HT1080 (cell line): Measurements from ENCODE around the gene FAM221B. TPM values are rescaled to one million over a fixed set of nuclear protein-coding genes. Genes with fewer than 3 reads are reported as not detected.

Source experiments
- DNase-seq: peaks from one replicate; pipeline ENCODE4 v3.0.0-alpha.2; 2015; ENCODE audit warnings: low read depth
- polyA plus RNA-seq, 2 experiments: library from polyadenylated mRNA; depleted of rRNA; stranded (reverse); fragments of >200 nt; gene quantifications; 2 replicates each; pipeline ENCODE4 v1.2.3, GENCODE V29; 2015
- total RNA-seq: library from RNA; depleted of rRNA; stranded (reverse); fragments of >200 nt; shearing (Covaris generic); gene quantifications from 2 replicates; pipeline ENCODE4 v1.2.3, GENCODE V29; 2014; rRNA removed

The FAM221B gene, protein sequence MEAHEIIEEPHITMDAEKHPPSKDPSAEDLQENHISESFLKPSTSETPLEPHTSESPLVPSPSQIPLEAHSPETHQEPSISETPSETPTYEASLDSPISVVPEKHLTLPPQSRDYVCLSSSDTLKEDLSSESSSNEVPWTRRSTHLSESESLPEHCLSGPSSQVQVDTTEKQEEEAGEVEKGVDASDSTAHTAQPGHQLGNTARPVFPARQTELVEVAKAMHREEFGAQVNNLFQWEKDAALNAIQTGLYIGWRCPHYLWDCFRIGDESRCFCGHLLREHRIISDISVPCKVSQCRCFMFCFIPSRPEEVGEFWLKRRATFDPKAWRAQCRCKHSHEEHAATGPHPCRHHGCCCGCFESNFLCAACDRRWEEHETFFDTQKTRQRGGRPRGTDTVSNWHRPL
- not detected in 2 replicates for total RNA-seq
- polyA plus RNA-seq (2015; cell fraction: cytosol; rRNA removed) = not detected in 2 replicates
- polyA plus RNA-seq (2015; cell fraction: nucleus; rRNA removed) = not detected in 2 replicates

DNA sequence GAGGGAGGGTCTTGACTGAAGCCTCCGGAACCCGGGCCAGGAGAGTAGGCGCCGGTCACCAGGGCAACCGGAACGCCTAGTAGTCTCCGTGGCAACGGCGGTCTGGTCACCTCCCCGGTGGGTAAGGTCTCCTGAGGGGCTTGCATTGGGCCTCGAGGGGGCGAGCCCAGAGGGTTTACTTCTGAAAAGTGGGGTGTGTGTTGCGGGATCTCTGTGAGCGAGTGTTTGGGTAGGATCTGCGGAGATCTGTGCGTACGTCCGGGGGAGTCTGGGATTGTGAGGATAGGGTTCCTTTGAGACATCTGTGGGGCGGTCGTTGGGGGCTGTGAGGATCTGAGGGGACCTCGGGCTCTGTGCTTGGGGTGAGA lies at the start of gene FAM221B:
FAM221B (minus strand) TSS at position 17 of the 368 bp plus-strand sequence. CDS start 2,571 bp downstream, outside the sequence.
- DNase-seq = no peak

DNA sequence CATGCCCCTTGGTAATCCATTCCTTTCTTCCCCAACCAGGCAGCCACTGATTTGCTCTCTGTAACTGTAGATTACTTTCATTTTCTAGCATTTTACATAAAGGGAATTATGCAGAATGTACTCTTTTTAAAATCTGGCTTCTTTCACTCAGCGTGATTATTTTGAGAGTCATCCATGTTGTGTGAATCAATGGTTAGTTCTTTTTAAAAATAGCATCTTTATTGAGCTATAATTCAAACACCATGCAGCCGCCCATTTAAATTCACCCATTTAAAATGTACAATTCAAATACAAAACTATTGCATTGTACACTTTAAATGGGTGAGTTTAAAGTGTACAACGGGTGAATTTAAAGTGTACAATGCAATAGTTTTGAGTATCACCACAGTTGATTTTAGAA lies 44.0 kb upstream of the FAM221B start:
- no peak for DNase-seq

DNA sequence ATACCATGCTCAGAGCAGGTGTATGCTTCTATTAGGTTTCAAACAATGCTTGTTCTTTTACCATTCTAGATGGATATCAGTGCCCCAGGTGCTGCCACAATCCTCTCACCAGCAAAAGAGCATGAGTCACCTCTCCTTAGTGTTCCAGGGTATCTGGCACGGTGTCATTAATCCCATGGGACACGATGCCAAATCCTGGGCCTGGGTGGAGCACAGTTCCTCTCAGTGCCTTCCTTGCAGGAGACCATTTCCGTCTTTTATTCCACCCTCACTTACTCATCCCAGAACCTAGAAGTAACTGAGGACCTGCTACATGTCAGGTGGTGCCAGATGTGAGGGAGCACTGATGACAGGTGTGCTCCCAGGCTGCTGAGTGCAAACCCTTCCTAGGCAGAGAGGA lies 43.0 kb upstream of the FAM221B start:
- peak; percentile 66 for DNase-seq

DNA sequence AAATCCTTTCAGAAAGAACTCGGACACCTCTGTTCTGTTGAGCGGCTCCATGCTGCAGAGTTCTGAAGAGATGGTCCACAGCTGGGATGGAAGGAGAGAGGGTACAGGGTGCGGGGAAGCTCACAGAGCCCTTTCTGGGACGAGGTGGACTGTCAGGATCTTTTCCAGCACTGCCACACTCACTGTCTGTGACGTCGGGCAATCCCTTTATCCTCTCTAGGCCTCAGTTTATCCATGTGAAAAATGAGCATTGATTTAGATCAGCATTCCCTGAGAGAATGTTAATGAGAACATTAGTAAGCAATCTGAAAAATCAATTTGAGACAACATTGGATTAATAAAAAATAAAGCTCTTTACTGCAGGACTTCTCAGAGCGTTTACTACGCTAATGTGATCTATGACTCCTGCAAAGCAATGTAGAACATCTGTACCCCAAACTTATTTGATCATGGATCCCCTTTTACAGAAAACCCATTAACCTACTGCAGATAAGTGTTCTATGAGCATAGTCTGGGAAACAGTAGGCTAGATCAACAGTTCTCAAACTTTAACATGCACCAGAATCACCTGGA lies 41.9 kb upstream of the FAM221B start, which contains the start of gene OR13J1:
OR13J1 (minus strand) TSS at position 51 of the 573 bp plus-strand sequence; CDS start at position 51, 0 bp downstream.
- no peak for DNase-seq

DNA sequence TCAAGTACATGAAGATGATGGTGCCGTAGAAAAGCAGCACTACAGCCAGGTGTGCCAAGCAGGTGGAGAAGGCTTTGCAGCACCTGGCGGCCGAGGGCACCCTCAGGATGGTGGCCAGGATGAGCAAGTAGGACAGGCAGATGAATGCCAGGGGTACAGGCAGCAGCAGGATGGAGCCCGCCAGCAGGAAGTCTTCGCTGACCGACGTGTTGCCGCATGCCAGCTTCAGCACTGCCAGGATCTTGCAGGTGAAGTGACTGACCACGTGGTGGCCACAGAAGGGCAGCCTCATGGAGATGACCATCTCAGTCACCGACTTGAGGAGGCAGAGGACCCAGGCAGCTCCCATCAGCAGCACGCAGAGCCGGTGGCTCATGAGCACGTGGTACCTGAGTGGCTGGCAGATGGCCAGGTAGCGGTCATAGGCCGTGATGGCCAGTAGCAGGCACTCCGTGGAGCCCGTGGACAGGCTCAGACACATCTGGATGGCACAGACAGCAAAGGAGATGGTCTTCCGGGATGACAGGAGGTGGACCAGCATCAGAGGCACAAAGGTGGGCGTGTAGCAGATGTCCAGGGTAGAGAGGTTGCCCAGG lies 41.2 kb upstream of the FAM221B start:
- no peak for DNase-seq

DNA sequence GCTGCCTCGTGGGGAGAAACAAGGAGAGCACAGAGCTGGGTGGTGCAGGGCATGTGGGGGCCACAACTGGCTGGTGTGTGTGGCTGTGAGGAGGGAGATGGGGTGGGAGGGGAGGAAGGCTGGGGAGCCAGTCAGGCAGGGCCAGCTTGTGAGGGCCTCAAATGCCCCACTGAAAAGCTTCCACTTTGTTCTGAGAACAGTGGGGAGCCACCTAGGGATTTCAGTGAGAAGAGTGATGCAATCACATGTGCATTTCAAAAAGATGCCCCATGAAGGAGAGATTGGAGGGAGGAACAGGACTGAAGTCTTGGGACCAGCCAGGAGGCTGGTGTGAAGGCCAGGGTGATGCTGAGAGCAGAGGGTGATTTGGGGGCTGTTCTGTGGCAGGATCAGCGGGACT lies 40.4 kb upstream of the FAM221B start:
- DNase-seq = no peak

DNA sequence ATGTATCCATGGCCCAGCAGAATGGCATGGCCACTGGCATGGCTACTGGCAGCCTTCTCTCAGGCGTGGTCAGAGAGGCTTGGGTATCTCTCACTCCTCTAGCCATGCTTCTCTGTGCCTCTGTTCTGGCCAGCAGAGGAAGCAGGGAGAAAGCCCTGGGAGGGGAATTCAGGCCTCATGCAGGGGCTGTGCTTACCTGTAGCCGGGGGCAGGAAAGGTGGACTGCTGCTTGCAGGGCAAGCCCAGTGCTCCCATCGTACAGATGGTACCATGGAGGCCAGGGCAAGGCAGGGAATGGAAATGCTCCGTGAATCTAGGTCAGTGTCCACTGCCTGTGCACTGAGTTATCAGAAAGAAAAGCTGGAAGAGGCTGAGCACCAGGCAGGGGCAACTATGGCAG lies 39.0 kb upstream of the FAM221B start:
- DNase-seq = no peak

DNA sequence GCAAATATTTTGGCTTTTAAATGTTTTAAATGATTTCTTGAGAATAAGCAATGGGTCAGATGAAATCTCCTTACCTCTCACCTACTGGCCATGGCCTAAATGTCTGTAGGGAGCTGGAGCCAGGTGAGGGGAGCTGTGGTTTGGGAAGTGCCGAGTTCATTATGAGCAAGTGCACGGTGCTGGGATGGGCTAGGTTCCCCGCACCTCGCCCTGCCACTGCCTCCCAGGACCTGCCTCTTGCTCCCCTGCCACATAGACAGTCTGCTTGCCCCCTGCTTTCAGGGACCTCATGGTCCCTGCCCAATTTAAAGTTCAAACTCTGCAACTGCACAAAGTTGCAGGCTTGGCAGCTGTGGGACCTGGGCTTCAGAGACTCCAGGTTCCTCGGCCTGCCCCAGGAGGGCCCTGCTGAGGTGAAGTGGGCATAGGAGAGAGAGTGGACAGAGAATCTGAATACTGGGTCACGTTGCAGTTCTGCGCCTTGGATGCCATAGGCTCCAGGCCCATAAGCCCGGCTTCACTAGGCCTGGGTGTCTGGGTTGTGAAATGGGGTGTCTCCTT lies 36.2 kb upstream of the FAM221B start:
- no peak for DNase-seq

DNA sequence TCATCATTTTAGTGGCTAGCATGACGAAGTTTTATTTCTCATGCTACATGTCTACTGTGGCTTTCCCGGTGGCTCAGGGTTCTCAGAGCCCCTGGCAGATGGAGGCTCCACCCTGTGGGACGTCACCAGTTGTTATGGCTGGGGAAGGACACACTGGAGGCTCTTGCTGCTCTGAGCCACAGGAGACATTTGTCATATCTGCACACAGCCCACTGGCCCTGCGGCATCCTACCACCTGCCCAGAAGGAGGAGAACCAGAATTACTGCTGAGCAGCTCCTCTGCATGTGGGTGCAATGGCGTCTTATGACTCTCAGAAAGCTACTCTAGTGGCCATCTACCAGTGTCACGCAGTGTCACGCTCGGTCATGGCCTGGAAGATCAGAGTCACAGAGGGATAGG lies 35.1 kb upstream of the FAM221B start:
- no peak for DNase-seq

DNA sequence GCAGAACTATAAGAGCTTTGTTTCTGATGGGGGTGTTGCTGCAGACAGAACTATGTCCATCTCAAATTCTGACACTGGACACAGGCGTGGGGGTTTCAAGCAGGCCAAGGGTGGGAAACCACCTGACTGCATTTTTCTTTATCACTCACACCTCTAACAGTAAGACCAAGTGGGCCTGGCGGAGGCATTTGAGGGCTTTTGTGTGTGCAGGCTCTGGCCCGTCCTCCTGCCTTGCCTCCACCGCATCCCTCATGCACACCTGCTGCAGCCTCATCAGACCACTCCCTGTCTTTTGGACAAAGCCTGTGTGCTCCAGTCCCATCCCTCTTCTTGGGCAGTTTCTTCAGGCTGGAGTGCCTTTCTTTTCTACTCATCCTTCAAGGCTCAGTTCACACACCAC lies 33.8 kb upstream of the FAM221B start:
- DNase-seq = no peak

DNA sequence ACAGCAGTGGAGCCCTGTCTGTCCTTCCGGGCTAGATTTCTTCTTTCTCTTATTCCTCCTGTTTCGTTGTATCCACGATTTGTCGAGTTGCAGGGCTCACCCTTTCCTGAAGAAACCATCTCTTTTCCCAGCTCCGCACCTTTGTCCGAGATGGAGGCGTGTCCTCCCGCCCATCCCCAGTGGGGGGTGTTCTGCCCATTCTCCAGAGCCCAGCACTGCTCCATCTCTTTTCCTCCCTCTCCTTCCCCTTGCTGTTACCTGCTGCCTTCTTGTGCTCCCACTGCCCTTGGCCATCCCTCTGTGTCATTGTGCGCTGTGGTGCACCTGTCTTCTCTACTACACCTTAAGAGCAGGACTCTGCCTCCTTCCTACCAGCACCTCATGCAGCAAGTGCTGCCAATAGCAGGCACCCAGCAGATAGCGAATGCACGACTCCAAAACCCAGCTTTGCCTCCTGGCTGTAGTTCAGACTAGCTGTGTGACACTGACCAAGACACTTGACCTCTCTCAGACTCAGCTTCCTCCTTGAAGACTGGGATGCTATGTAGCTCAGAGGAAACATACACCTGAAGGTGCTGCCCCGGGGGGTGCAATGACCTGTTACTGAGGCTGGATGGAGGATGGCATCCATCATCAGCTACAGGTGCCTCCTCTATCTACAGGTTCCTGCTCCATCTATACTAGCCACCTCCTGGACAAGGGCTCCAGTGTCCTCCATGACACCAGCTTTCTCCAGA lies 32.8 kb upstream of the FAM221B start:
- DNase-seq = no peak

DNA sequence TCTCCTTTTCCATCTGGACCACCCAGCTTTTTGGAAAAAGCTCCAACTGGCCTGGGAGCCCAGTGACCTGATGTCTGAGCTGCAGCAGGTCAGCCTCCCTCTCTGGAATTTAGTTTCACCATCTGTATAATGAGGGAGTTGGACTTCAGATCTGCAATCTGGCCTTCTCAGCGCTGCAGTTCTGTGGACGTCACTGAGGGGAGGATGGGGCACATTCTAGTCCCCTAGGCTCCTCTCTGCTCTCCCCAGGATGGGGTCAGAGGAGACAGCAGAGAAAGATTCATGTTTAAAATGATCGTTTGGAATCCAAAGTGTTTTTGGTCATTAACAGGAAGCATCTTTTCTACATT lies 31.4 kb upstream of the FAM221B start:
- DNase-seq = no peak

DNA sequence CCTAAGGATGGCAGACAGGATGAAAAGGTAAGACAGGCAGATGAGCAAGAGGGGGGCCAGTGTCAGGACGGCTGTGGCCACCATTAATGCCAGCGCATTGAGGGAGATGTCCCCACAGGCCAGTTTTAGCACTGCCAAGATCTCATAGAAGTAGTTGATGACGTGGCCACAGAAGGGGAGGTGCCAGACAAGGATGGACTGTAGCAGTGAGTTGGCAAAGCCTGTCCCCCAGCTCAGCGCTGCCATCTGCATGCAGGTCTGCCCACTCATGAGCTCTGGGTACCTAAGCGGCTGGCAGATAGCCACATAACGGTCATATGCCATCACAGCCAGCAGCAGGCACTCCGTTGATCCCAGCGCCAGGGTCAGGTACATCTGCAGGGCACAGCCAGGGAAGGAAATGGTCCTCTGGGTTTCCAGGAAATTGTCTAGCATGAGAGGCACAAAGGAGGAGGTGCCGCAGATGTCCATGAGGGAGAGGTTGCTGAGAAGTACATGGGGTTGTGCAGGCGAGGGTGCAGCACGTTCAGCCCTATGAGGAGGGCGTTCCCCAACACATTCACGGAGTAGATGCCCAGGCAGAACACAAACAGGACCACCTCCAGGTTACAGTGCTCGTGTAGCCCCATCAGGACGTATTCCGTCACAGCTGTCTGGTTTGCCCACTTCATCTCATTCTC lies 30.9 kb upstream of the FAM221B start:
- peak; percentile 74 for DNase-seq

DNA sequence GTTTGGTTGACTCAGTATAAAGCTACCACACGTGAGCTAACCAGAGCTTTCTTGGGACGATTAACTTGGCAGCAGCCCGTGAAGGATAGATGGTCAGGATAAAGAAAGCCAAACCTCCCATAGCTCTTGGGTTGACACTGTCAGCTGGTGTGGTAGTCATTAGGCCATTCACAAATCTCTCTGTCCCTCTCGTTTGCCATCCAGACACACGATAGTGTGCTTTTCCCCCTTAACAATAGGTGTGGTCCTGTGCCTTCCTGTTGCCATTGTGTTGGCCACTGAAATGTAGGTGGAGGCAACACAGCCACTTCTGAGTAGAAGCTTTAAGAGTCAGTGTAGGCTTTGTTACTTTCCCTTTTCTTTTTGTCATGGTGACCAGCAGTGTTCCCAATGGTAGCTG lies 29.9 kb upstream of the FAM221B start:
- DNase-seq = no peak

DNA sequence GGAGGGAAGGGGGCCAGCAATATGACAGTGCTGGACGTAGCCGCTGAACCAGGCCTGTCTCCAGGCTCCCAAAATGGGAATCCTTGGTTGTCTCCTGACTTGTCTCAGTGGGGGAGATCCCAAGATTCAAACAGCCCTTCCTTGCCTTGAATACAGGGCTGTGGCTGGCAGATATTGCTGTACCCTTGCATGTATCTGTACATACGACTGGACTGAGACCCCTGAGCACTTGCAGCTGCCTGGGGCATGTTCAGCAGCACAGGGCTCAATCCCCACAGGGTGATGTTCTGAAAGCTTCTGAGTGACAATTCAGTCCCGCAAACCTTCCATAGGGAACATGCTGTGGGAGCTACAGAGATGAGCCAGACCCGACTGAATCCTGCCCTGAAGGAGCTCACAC lies 28.4 kb upstream of the FAM221B start:
- DNase-seq = no peak

DNA sequence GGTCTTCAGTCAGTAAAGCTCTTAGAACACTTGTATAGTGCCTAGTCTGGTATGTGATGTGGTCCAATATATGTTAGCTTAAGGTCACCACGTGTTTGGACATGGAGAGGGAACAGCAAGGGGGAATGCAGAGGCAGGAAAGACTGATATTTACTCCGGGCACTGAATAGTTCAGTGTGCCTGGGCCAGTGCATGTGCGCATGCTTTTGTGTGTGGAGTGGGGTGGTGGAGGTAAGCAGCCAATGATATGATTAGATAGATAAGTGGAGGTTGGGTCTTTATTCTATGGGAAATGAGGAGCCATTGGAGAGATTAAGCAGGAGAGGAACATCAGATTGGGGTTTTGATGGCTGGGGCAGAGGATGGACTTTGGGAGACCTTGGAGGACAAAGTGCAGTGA lies 27.7 kb upstream of the FAM221B start:
- no peak for DNase-seq

DNA sequence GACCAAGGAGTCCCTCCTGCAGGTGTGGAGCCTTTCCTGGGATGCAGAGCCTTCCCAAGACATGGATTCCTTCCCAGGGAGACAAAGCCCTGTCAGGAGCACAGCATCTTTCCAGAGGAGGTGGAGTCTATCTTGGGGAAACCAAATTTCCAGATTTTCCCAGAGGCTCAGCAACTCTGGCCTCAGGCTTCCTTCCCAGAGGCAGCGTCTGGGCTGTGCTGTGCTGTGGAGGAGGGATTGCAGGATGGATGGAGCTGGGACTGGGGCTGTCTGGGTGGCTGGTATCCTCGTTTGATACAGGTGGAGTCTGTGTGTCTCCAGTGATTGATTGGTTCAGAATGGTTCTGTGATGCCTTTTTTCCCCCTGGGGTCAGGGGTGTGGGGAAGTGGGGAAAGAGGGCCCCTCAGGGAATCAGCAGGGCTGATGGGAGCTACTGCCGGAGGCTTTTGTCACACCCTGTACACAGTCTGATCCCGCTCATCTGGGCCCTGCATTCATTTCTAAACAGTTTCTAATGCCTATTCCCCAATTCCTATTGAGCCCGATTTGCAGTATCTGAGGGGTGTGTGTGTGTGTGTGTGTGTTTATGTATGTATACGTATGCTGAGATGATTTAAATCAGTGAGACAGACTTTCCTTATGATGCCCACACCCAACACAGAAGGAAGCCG lies 25.7 kb upstream of the FAM221B start:
- no peak for DNase-seq

DNA sequence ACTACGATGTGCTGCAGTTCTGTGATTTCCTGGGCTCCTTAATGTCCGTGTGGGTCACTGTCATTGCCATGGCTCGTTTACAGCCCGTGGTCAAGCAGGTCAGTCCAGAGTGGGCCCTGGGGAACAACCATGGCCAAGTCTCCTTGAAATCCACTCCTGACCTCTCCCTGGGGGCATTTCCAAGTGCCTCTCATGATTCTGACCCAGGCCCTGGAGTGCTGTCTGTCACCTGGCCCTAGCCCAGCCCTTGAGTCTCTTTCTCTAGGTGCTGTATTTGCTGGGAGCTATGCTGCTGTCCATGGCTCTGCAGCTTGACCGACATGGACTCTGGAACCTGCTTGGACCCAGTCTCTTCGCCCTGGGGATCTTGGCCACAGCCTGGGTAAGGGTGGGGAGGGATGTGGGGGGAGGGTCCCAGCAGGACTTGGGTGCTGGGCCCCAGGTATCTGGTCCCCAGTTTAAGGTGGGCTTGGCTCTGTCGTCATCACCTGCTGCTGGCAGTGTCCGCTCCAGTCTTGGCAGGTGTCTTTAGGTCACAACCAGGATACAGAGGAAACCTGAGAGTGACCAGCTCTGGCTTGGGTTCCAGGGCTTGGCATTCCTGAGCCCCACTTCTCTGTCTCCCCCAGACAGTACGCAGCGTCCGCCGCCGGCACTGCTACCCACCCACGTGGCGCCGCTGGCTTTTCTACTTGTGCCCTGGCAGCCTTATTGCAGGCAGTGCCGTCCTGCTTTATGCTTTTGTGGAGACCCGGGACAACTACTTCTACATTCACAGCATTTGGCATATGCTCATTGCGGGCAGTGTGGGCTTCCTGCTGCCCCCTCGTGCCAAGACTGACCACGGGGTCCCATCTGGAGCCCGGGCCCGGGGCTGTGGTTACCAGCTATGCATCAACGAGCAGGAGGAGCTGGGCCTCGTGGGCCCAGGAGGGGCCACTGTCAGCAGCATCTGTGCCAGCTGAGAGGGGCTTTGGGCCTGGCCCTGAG lies 24.6 kb upstream of the FAM221B start:
- no peak for DNase-seq

DNA sequence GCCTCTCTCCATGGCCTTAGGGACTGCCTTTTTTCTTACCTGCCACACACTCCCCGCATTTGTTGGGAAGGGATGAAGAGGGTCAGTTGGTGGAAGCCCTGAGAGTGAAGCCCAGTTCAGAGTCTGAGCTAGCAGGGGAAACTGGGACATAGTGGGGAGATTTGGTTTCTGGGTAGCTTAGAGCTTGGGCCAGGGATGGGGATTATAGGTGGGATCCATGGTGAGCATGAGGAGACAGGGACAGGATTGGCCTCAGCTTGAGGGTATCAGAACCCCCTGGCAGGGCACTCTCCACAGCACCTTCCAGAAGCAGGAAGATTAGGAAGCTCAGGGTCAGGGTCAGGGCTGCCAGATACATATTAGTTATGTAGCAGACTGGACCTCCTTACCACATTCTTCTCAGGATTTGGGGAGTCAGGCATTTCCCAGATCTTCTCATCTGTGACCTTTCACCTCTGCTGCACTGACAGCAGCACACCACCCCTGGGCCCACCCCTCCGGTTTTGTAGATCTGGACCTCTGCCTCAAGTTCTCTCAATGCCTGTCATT lies 23.8 kb upstream of the FAM221B start:
- no peak for DNase-seq
